HG03442 (cell line): ENCODE measurements around the gene TMTC2.

Source experiments
- ATAC-seq: cut with Tn5 transposase; IDR thresholded peaks from one replicate; pipeline ENCODE4 v1.9.1; 2021; ENCODE audit warnings: mild to moderate bottlenecking, moderate library complexity; ENCODE audit not compliant: unreplicated experiment

Gene TMTC2

GRCh38 chr12:83161456-83161855 lies 474.8 kb downstream of the TMTC2 start:
- no peak for ATAC-seq

- no peak for ATAC-seq
Observed at GRCh38 chr12:83168751-83169150, 482.0 kb downstream of the TMTC2 start.

GRCh38 chr12:83172441-83172840 lies 485.7 kb downstream of the TMTC2 start:
- ATAC-seq, result no peak

GRCh38 chr12:83172866-83173649 lies 486.4 kb downstream of the TMTC2 start:
- no peak for ATAC-seq

GRCh38 chr12:83179999-83180398 lies 493.3 kb downstream of the TMTC2 start:
- no peak for ATAC-seq

GRCh38 chr12:83181074-83181473 lies 494.4 kb downstream of the TMTC2 start:
- no peak for ATAC-seq

GRCh38 chr12:83183132-83183531 lies 496.4 kb downstream of the TMTC2 start:
- ATAC-seq, result no peak
